Measurements from ENCODE around the gene HOXA2.

GRCh38 chr7:27071622-27072390 is 30.7 kb downstream of the HOXA2 start:
- no peak for TF ChIP-seq CTCF (conservative IDR thresholded peaks at IDR 0.05 in 1 of 2, IDR thresholded peaks at IDR 0.05 in 1 of 2; ENCODE audit: low read depth in 1 of 2, low read length in 2 of 2)
- no peak for TF ChIP-seq EZH2 (IDR thresholded peaks at IDR 0.05; ENCODE audit: low read length, missing control alignments)
